PFSK-1 (cell line): ENCODE results near the gene PRKAR2A.

Source experiments
- POLR2AphosphoS5 ChIP-seq: IDR thresholded peaks from 2 replicates; pipeline ENCODE4 v1.6.1; 2012; ENCODE audit warnings: low read depth, mild to moderate bottlenecking, control low read depth, low read length, moderate library complexity
- SIN3A ChIP-seq: IDR thresholded peaks from 2 replicates; pipeline ENCODE4 v1.6.1; 2012; ENCODE audit warnings: mild to moderate bottlenecking, low read length, moderate library complexity, borderline replicate concordance; ENCODE audit not compliant: insufficient read depth
- TAF1 ChIP-seq: IDR thresholded peaks from 2 replicates; pipeline ENCODE4 v1.6.1; 2012; ENCODE audit warnings: low read length, control low read depth, borderline replicate concordance; ENCODE audit not compliant: insufficient read depth

DNA sequence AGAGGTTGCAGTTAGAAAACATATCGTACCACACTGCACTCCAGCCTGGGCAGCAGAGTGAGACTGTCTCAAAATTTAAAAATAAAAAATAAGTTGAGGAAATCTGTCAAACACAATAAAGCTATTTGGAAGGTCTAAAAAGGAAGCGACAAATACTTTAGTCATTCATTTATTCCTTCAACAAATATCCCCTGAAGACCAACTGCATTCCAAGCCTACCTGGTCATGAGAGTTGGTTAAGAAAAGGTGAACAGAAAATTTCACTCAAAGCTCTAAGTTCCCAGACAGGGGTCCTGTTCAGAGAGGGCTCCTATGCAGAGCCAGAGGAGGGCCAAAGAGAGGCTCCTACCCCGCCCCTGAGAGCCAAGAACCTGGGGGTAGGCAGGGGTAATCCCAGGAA is 15.4 kb upstream of the PRKAR2A start:
- no peak for TF ChIP-seq POLR2AphosphoS5
- TF ChIP-seq TAF1: no peak
- TF ChIP-seq SIN3A: no peak
